Osteocyte (in vitro differentiated cells): Measurements from ENCODE around the gene ITGBL1. TPM values are rescaled to one million over a fixed set of nuclear protein-coding genes. Genes with fewer than 3 reads are reported as not detected.

Experiments used
- DNase-seq: peaks from one replicate; pipeline ENCODE4 v3.0.0; 2021; ENCODE audit warnings: mixed read lengths; ENCODE audit not compliant: unreplicated experiment; ENCODE audit errors: extremely low spot score
- H3K27ac Mint-ChIP-seq: one replicate; pipeline ENCODE4 v1.8.0; 2021; ENCODE audit warnings: mild to moderate bottlenecking, mixed read lengths; ENCODE audit not compliant: unreplicated experiment
- H3K27me3 Mint-ChIP-seq: one replicate; pipeline ENCODE4 v1.8.0; 2021; ENCODE audit warnings: mixed read lengths; ENCODE audit not compliant: unreplicated experiment
- H3K36me3 Mint-ChIP-seq: one replicate; pipeline ENCODE4 v1.8.0; 2021; ENCODE audit warnings: mixed read lengths; ENCODE audit not compliant: unreplicated experiment
- H3K4me1 Mint-ChIP-seq: one replicate; pipeline ENCODE4 v1.8.0; 2021; ENCODE audit warnings: mixed read lengths; ENCODE audit not compliant: unreplicated experiment
- H3K4me3 Mint-ChIP-seq: one replicate; pipeline ENCODE4 v1.8.0; 2021; ENCODE audit warnings: mild to moderate bottlenecking, moderate library complexity, mixed read lengths; ENCODE audit not compliant: unreplicated experiment
- H3K9me3 Mint-ChIP-seq: one replicate; pipeline ENCODE4 v1.8.0; 2021; ENCODE audit warnings: mixed read lengths; ENCODE audit not compliant: unreplicated experiment
- CTCF ChIP-seq: fragments of 200-600 bp; sonication (generic); IDR thresholded peaks from 2 replicates; pipeline ENCODE4 v1.5.0; 2021; ENCODE audit warnings: antibody characterized with exemption, mild to moderate bottlenecking, moderate library complexity
- total RNA-seq: library from RNA; stranded (reverse); gene quantifications from 2 replicates; pipeline ENCODE4 v1.2.1, GENCODE V29; 2021

ITGBL1 gene
- total RNA-seq, 1 donor from 2014 or later: 1,450 TPM

GRCh38 chr13:101749584-101749983 is 297.1 kb downstream of the ITGBL1 start:
- TF ChIP-seq CTCF: no peak
- no peaks in the 10 kb centered on the region for H3K27me3 Mint-ChIP-seq
- no peak overlapping the region for H3K27ac Mint-ChIP-seq
- H3K36me3 Mint-ChIP-seq: no peaks in the 10 kb centered on the region
- H3K9me3 Mint-ChIP-seq: peaks cover 7% of the 10 kb centered on the region
- DNase-seq: no peak
- H3K4me3 Mint-ChIP-seq: no peak overlapping the region
- peaks cover 21% of the 10 kb centered on the region for H3K4me1 Mint-ChIP-seq

GRCh38 chr13:101751488-101751887 is 299.0 kb downstream of the ITGBL1 start:
- no peaks in the 10 kb centered on the region for H3K36me3 Mint-ChIP-seq
- peaks cover 7% of the 10 kb centered on the region for H3K9me3 Mint-ChIP-seq
- no peak for DNase-seq
- H3K27me3 Mint-ChIP-seq: no peaks in the 10 kb centered on the region
- H3K27ac Mint-ChIP-seq: peak overlapping the region; percentile 74
- no peak overlapping the region for H3K4me3 Mint-ChIP-seq
- no peak for TF ChIP-seq CTCF
- peaks cover 32% of the 10 kb centered on the region for H3K4me1 Mint-ChIP-seq

- H3K4me1 Mint-ChIP-seq: peaks cover 32% of the 10 kb centered on the region
- no peak for DNase-seq
- H3K27ac Mint-ChIP-seq: no peak overlapping the region
- no peak for TF ChIP-seq CTCF
- no peaks in the 10 kb centered on the region for H3K36me3 Mint-ChIP-seq
- no peak overlapping the region for H3K4me3 Mint-ChIP-seq
- peaks cover 4% of the 10 kb centered on the region for H3K9me3 Mint-ChIP-seq
- no peaks in the 10 kb centered on the region for H3K27me3 Mint-ChIP-seq
These were observed 300.0 kb downstream of the ITGBL1 start for GRCh38 chr13:101752432-101752831.

- Mint-ChIP-seq H3K9me3 (no peaks in the 10 kb centered on the region), H3K27ac (no peak overlapping the region)
- no peak for DNase-seq
These were observed 302.9 kb downstream of the ITGBL1 start for GRCh38 chr13:101755228-101755887.

More at GRCh38 chr13:101755228-101755887, 302.9 kb downstream of the ITGBL1 start:
- no peaks in the 10 kb centered on the region for H3K36me3 Mint-ChIP-seq
- no peak for TF ChIP-seq CTCF
- peaks cover 28% of the 10 kb centered on the region for H3K4me1 Mint-ChIP-seq
- H3K27me3 Mint-ChIP-seq: no peaks in the 10 kb centered on the region
- H3K4me3 Mint-ChIP-seq: no peak overlapping the region
